ENCODE measurements around the gene POLR1A. TPM values are rescaled to one million over a fixed set of nuclear protein-coding genes. Genes with fewer than 3 reads are reported as not detected.

POLR1A gene
- total RNA-seq, 1 donor from 2014 or later, result 26.0 TPM

DNA sequence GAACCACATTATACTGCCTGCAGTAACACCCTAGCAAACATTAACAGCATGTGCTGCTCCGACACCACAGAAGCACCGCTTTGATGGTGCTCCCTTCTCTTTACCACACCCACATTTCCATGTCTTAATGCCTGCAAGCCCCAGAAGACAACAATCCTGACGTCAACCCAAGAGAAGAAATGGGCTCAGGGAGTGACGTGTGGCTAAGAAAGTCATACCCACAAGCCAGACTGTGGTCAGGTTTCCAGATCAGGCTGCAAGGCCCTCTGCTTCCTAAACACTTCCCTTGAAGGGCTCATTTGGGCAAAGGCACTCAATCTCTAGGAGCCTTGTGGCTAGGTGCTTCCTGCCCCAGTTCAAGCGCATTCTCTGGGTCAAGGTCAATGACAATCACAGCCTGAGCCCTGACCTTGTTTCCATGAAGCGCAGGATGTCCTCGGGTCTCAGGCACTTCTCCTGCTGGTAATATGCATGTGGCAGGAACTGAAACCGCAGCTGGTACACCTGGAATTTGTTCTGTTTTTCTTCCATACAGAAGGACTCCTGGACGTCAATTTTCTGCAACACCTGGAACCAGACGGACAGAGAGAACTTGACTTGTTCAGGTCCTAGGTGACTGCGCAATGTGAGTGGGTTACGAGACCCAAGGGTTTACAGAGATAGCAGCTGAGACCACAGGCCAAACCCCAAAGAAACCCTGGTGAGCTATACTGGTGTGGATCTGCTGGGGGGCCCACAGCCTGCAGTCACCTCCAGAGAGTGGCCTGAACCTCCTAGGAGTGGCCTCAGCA lies 67.2 kb downstream of the POLR1A start:
- DNase-seq (ENCODE audit: low read depth), result peak; percentile 97

- DNase-seq (ENCODE audit: low read depth), result peak; percentile 77
Measured at GRCh38 chr2:86037795-86038192, 67.9 kb downstream of the POLR1A start.

- peak; percentile 95 for DNase-seq (ENCODE audit: low read depth)
Measured at GRCh38 chr2:86037141-86037794, 68.4 kb downstream of the POLR1A start.

DNA sequence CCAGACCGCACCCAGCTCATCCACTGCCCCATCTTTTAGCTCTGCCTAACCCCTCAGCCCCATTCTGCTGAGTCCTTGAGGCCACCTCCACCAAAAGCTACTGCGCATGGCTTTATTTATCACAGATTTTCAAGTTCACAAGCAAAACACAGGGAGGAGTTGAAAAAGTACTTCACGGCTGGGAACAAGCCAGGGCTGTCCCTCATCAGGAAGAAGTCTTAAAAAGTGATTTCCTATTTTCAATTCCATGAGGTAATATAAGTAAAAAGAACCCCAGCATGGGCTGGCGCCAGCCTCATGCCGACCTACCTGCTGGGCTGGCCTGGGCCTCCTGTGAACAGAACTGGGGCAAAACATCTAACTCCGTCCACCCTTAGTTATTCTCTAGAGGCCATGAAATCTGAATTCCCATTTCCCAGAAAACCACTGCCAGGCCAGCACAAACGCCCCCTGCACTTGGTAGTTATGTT lies 69.0 kb downstream of the POLR1A start:
- DNase-seq (ENCODE audit: low read depth), result no peak

- DNase-seq (ENCODE audit: low read depth), result peak; percentile 98
Measured at GRCh38 chr2:86035883-86036668, 69.6 kb downstream of the POLR1A start.

- peak; percentile 77 for DNase-seq (ENCODE audit: low read depth)
Measured at GRCh38 chr2:86035376-86035882, 70.3 kb downstream of the POLR1A start.

- DNase-seq (ENCODE audit: low read depth), result peak; percentile 43
Measured at GRCh38 chr2:86033751-86034692, 71.7 kb downstream of the POLR1A start.

GRCh38 chr2:86032861-86033595 lies 72.7 kb downstream of the POLR1A start:
- no peak for DNase-seq (ENCODE audit: low read depth)

GRCh38 chr2:86031606-86032005 lies 74.1 kb downstream of the POLR1A start:
- DNase-seq (ENCODE audit: low read depth), result no peak

DNA sequence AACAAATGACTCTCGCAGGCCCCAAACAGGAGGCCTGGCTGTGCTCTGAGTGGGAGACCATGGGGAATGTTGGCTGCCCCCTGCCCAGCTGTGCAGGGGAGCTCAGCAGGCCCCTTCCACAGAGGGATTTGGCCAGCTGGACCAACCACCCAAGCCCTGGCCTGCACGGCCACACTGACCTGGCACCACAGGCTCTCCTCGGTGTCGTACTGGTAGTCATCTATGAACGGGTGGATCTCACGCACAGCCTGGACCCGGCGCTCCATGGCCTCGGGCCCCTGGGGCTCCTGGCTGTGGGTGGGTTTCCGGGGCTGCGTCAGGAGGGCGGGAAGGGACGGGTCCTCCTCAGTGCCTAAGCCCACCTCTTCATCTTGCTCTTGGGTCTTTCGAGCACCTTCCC lies 74.5 kb downstream of the POLR1A start:
- no peak for DNase-seq (ENCODE audit: low read depth)

DNA sequence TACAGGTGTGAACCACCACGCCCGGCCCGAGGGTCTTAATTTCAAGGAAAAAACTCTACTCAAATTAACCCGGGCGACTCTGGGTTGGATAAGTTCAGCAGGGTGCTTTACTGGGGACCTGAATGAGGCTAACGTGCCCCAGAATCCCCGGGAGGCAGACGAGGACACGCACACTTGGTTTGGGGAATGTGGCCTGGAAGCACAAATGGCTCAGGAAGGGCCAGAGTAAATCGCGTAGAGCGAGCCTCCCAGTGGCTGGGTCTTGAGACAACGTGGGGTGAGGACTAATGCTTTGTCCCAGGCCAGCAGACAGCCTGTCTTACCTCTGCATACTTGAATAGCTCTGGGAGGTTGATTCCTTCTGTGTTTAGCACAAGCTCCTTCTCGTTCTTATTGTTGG lies 75.8 kb downstream of the POLR1A start:
- DNase-seq (ENCODE audit: low read depth), result no peak

GRCh38 chr2:86028766-86029381 lies 76.8 kb downstream of the POLR1A start:
- DNase-seq (ENCODE audit: low read depth), result no peak

DNA sequence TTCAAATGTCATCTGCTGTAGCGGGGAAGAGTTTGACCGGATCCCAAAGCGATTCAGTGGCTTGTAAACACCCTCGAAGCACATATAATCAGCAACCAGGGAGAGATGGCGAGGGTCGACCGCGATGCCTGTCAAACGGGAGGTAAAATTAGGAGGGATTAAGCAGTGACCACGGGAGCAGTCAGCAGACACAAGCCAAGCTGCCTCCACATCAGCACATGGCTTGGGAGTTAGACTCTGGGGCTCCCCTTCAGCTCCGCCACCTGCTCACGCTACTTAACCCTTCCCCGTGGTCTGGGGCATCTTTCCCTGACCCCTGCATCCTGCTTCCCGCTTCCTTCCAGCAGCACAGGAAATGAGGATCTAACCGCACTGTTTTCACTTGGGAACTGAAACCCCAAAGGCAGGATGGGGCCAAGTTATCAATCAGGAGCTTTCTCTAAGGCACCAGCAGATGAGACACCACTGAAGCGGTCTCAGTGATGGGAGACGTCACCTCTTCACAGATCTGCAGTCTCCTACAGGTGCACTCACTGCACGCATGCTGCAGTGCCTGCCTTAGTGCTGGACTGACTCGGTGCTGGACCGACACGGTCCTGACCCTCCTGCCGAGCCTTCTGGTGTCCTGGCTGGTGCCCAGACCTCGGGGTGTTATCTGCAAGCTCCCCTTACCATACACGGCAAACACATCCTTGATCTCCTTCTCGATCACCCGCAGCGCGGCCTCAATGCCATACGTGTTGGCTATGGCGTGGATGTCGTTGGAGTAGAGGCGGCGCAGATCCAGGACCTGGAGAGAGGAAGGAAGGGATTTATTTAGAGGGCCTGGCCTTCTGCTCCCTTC lies 77.5 kb downstream of the POLR1A start:
- peak; percentile 67 for DNase-seq (ENCODE audit: low read depth)

DNA sequence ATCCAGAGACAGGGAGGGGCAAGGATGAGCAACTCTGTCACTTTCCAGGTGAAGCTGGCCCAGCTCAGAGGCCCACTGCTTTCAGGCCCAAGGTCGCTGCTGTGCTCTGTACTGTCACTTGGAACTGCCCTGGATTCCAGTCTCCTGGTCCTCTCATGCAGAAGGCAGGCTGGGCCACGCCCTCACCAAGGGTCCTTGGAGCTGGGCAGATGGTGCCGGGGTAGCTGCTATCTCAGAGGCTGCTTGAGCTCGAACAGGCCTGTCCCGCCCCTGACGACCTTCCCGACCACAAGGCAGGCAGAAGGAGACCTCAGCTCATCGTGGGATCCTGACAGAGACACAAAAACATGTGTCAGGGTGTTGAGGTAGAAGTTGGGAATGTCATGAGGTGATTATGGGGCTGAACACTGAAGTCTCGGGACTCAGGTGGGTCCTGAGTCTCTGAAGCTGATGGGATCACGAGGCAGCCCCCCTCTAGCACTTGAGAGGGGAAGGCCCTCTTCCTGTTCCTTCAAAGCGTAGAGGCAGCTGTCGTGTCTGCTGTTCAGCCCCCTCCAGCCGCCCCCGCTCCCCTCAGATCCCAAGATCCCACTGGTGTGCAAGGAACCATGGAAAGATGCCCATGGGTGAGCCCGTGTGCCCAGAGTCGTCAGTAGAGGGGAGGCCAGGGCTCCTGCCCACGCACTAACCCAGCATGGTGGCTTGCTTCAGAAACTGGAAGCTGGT lies 78.3 kb downstream of the POLR1A start:
- peak; percentile 69 for DNase-seq (ENCODE audit: low read depth)

- no peak for DNase-seq (ENCODE audit: low read depth)
Measured at GRCh38 chr2:86026744-86027065, 79.0 kb downstream of the POLR1A start.

GRCh38 chr2:86025976-86026743 lies 79.5 kb downstream of the POLR1A start:
- DNase-seq (ENCODE audit: low read depth), result no peak

DNA sequence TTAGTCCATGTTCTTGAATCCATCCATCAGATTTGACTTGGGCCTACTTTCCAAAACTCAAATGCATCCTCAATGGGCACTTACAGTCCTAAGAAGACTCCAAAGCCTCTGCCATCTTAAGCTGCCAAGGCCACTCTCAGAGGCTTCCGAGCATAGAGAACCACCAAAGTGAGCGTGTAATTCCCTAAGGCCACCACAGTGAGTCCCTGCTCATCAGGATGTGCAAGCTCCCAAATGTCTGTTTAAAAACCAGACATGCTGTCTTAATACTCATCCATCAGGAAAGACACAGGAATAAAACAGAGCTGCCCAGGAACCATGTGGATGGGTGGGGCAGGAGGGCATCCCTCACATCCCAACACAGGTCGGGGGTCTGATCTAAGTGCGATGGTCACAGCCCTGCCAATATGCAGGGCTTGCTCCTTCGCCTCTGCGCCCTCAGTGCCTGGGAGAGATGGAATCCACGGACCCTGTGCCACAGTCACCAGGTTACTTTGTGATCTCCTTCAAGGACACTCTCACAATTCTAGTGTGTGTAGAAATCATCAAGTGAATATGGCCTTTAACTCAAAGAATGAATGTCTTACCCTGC lies 80.4 kb downstream of the POLR1A start:
- no peak for DNase-seq (ENCODE audit: low read depth)
